GM23338 (cell line): ENCODE results near the gene SLK. TPM values are rescaled to one million over a fixed set of nuclear protein-coding genes. Genes with fewer than 3 reads are reported as not detected.

Experiments
- ATAC-seq: fragments of 200-7000 bp; cut with Tn5 transposase; 3 replicates; pipeline ENCODE4 v1.9.1; 2020
- DNase-seq: peaks from one replicate; pipeline ENCODE4 v3.0.0-alpha.2; 2015; ENCODE audit warnings: low spot score
- H2AFZ ChIP-seq: fragments of 200-600 bp; sonication (generic); 2 replicates; pipeline ENCODE4 v1.8.0; 2016; ENCODE audit warnings: antibody characterized with exemption, mild to moderate bottlenecking, moderate library complexity
- H3F3A ChIP-seq: fragments of 200-600 bp; sonication (generic); replicated peaks from 2 replicates; pipeline ENCODE4 v1.8.0; 2017; ENCODE audit warnings: antibody characterized with exemption, mixed run types, low read depth
- H3K27ac ChIP-seq: fragments of 200-600 bp; sonication (generic); 2 replicates; pipeline ENCODE4 v1.6.1; 2016; ENCODE audit warnings: low read depth
- H3K27me3 ChIP-seq: fragments of 200-600 bp; sonication (generic); 2 replicates; pipeline ENCODE4 v1.8.0; 2016; ENCODE audit warnings: mild to moderate bottlenecking, mixed run types, moderate library complexity; ENCODE audit not compliant: insufficient read depth
- H3K36me3 ChIP-seq: fragments of 200-600 bp; sonication (generic); 2 replicates; pipeline ENCODE4 v1.8.0; 2016; ENCODE audit warnings: mild to moderate bottlenecking; ENCODE audit not compliant: insufficient read depth
- H3K4me1 ChIP-seq: fragments of 200-600 bp; sonication (generic); 2 replicates; pipeline ENCODE4 v1.8.0; 2016; ENCODE audit warnings: mild to moderate bottlenecking, moderate library complexity; ENCODE audit not compliant: insufficient read depth
- H3K4me2 ChIP-seq: fragments of 200-600 bp; sonication (generic); 2 replicates; pipeline ENCODE4 v1.7.1; 2017; ENCODE audit warnings: mixed run types
- H3K4me3 ChIP-seq: fragments of 200-600 bp; sonication (generic); 2 replicates; pipeline ENCODE4 v1.6.1; 2016; ENCODE audit warnings: mixed run types
- H3K79me2 ChIP-seq: fragments of 200-600 bp; sonication (generic); replicated peaks from 2 replicates; pipeline ENCODE4 v1.8.0; 2017; ENCODE audit warnings: mild to moderate bottlenecking; ENCODE audit not compliant: insufficient read depth
- H3K9me2 ChIP-seq: fragments of 200-600 bp; sonication (generic); 2 replicates; pipeline ENCODE4 v1.8.0; 2017; ENCODE audit not compliant: insufficient read depth
- H4K20me1 ChIP-seq: fragments of 200-600 bp; sonication (generic); replicated peaks from 2 replicates; pipeline ENCODE4 v1.8.0; 2017; ENCODE audit warnings: mild to moderate bottlenecking; ENCODE audit not compliant: insufficient read depth
- H3K27ac Mint-ChIP-seq: 2 replicates; pipeline ENCODE4 v1.8.0; 2020; ENCODE audit warnings: inconsistent platforms, mild to moderate bottlenecking, moderate library complexity, mixed read lengths
- H3K27me3 Mint-ChIP-seq: 3 replicates; pipeline ENCODE4 v1.8.0; 2022; ENCODE audit warnings: low read depth, mild to moderate bottlenecking, moderate library complexity, mixed read lengths, inconsistent platforms; ENCODE audit not compliant: insufficient read depth, poor library complexity
- H3K36me3 Mint-ChIP-seq: 3 replicates; pipeline ENCODE4 v1.8.0; 2021; ENCODE audit warnings: low read depth, mild to moderate bottlenecking, inconsistent platforms, moderate library complexity, mixed read lengths
- H3K4me1 Mint-ChIP-seq: 3 replicates; pipeline ENCODE4 v1.8.0; 2020; ENCODE audit warnings: mild to moderate bottlenecking, inconsistent platforms, mixed read lengths
- H3K4me3 Mint-ChIP-seq: 3 replicates; pipeline ENCODE4 v1.8.0; 2021; ENCODE audit warnings: moderate library complexity, mild to moderate bottlenecking, inconsistent platforms, mixed read lengths
- H3K9me3 Mint-ChIP-seq: 3 replicates; pipeline ENCODE4 v1.8.0; 2020; ENCODE audit warnings: moderate library complexity, mild to moderate bottlenecking, inconsistent platforms, mixed read lengths
- CREB1 ChIP-seq: fragments of 250-450 bp; sonication (Bioruptor Pico); IDR thresholded peaks from 2 replicates; pipeline ENCODE4 v1.5.0; 2020; ENCODE audit warnings: low read depth, mild to moderate bottlenecking, moderate library complexity
- CTCF ChIP-seq, 2 experiments: fragments of 200-600 bp in 1 of 2; sonication (generic) in 1 of 2; conservative IDR thresholded peaks; 2 replicates each; pipeline versions ENCODE4 v1.5.1 to v1.6.1; 2016 to 2017; ENCODE audit warnings: antibody characterized with exemption in 2 of 2, low read depth in 2 of 2, mild to moderate bottlenecking in 2 of 2, moderate library complexity in 1 of 2
- EZH2 ChIP-seq: fragments of 200-600 bp; sonication (generic); IDR thresholded peaks from one replicate; pipeline ENCODE4 v1.8.0; 2017; ENCODE audit warnings: antibody characterized with exemption, mild to moderate bottlenecking, low read depth; ENCODE audit not compliant: unreplicated experiment
- EZH2phosphoT487 ChIP-seq: fragments of 200-600 bp; sonication (generic); IDR thresholded peaks from one replicate; pipeline ENCODE4 v1.8.1; 2018; ENCODE audit warnings: antibody characterized with exemption; ENCODE audit not compliant: unreplicated experiment
- JUNB ChIP-seq: IDR thresholded peaks from one replicate; pipeline ENCODE4 v1.6.1; 2016; ENCODE audit warnings: antibody characterized with exemption; ENCODE audit not compliant: unreplicated experiment
- NANOG ChIP-seq: IDR thresholded peaks from 2 replicates; pipeline ENCODE4 v1.6.1; 2016; ENCODE audit warnings: antibody characterized with exemption, borderline replicate concordance
- POLR2AphosphoS5 ChIP-seq: IDR thresholded peaks from 2 replicates; pipeline ENCODE4 v1.6.1; 2016; ENCODE audit warnings: antibody characterized with exemption, low read depth
- REST ChIP-seq: IDR thresholded peaks from one replicate; pipeline ENCODE4 v1.6.1; 2018; ENCODE audit warnings: antibody characterized with exemption; ENCODE audit not compliant: unreplicated experiment
- STAT1 ChIP-seq: IDR thresholded peaks from one replicate; pipeline ENCODE4 v1.6.1; 2016; ENCODE audit warnings: antibody characterized with exemption; ENCODE audit not compliant: unreplicated experiment
- ZNF114 ChIP-seq: fragments of 250-450 bp; sonication (Bioruptor Pico); IDR thresholded peaks from 2 replicates; pipeline ENCODE4 v1.5.0; 2020; ENCODE audit warnings: mild to moderate bottlenecking, moderate library complexity
- ZNF331 ChIP-seq: fragments of 250-450 bp; sonication (Bioruptor Pico); IDR thresholded peaks from 2 replicates; pipeline ENCODE4 v1.5.0; 2020; ENCODE audit warnings: low read depth, mild to moderate bottlenecking, moderate library complexity
- ZNF462 ChIP-seq: fragments of 250-450 bp; sonication (Bioruptor Pico); IDR thresholded peaks from 2 replicates; pipeline ENCODE4 v1.5.0; 2020; ENCODE audit warnings: mild to moderate bottlenecking, moderate library complexity
- polyA plus RNA-seq: library from polyadenylated mRNA; unstranded; fragments of >200 nt; fragmentation: Nextera tagmentation; extraction: Ambion mirVana; gene quantifications from 2 replicates; pipeline ENCODE4 v1.2.1, GENCODE V29; 2016
- total RNA-seq: library from RNA; depleted of rRNA; stranded (reverse); fragments of >200 nt; shearing (Covaris generic); gene quantifications from 2 replicates; pipeline ENCODE4 v1.2.3, GENCODE V29; 2014
- TF ChIP-seq, protein P1 (sequence below): IDR thresholded peaks from 2 replicates; pipeline ENCODE4 v1.6.1; 2016; ENCODE audit warnings: antibody characterized with exemption

The SLK gene
- total and polyA plus RNA-seq, 2 experiments from 2014 or later, result 8.4 to 21.5 TPM

DNA sequence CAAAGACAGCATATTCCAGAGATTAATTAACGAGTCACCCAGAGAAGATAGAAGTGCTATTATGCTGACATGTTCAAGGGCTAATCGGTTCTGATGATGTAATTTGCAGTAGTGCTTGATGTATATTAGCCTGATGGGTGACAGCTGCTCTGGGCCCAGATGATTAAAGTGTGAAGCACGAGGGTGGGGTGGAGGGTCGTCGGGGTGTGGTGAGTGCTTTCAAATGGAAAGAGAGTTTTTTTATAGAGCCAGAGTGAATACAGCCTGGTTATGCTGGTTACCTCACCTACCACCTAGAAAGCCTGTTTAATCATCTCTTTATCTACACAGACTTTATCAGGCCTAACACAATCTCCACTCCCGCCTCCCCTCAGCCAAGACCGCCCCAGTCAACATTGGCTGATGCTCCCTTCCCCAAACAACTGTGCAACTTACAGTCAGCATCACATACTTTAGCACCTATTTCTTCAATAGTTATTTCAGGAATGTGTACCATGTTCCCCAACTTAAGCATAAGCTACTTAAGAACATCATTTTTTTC is 37.5 kb upstream of the SLK start:
- H3K4me1 ChIP-seq, result peaks cover 17% of the 10 kb centered on the region
- DNase-seq (no peak), ATAC-seq (no peak)
- peak overlapping the region; percentile 53; the same call in 1 of the 2 replicates for H3K4me2 ChIP-seq
- H3K27me3 Mint-ChIP-seq, result no peaks in the 10 kb centered on the region
- no peaks in the 10 kb centered on the region for H4K20me1 ChIP-seq
- H3K27ac ChIP-seq, result no peak overlapping the region
- H3K4me3 Mint-ChIP-seq, result no peak overlapping the region; the same call in 2 of the 3 replicates
- H3K36me3 ChIP-seq, result no peaks in the 10 kb centered on the region
- no peaks in the 10 kb centered on the region for H3F3A ChIP-seq
- peaks cover 18% of the 10 kb centered on the region for H3K4me1 Mint-ChIP-seq
- no peaks in the 10 kb centered on the region for H3K36me3 Mint-ChIP-seq
- no peaks in the 10 kb centered on the region; the same call in 2 of the 3 replicates for H3K9me3 Mint-ChIP-seq
- no peaks in the 10 kb centered on the region for H3K9me2 ChIP-seq
- no peak overlapping the region for H3K27ac Mint-ChIP-seq
- TF ChIP-seq STAT1 (no peak), CREB1 (no peak), JUNB (no peak), EZH2phosphoT487 (no peak), NANOG (no peak), ZNF114 (CRISPR knock-in tag) (no peak), POLR2AphosphoS5 (no peak), CTCF (conservative IDR thresholded peaks at IDR 0.05; ENCODE audit: low read depth in 2 of 2) (no peak), EZH2 (no peak), REST (no peak), ZNF331 (CRISPR knock-in tag) (no peak), ZNF462 (CRISPR knock-in tag) (no peak)
- TF ChIP-seq, protein P1, sequence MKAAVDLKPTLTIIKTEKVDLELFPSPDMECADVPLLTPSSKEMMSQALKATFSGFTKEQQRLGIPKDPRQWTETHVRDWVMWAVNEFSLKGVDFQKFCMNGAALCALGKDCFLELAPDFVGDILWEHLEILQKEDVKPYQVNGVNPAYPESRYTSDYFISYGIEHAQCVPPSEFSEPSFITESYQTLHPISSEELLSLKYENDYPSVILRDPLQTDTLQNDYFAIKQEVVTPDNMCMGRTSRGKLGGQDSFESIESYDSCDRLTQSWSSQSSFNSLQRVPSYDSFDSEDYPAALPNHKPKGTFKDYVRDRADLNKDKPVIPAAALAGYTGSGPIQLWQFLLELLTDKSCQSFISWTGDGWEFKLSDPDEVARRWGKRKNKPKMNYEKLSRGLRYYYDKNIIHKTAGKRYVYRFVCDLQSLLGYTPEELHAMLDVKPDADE, result no peak
- no peaks in the 10 kb centered on the region for H3K79me2 ChIP-seq
- no peak overlapping the region for H2AFZ ChIP-seq
- H3K27me3 ChIP-seq, result no peaks in the 10 kb centered on the region
- no peak overlapping the region for H3K4me3 ChIP-seq
